GM21381 (cell line): ENCODE measurements around the gene SLC22A17.
"Not testable (repeated sequence)": the region's sequence is repeated elsewhere in the genome, so short reads cannot be mapped to it uniquely, and the experiment has no call there.

ENCODE experiments used
- ATAC-seq: cut with Tn5 transposase; IDR thresholded peaks from one replicate; pipeline ENCODE4 v1.9.1; 2021; ENCODE audit warnings: mild to moderate bottlenecking, moderate library complexity; ENCODE audit not compliant: unreplicated experiment

SLC22A17 gene

DNA sequence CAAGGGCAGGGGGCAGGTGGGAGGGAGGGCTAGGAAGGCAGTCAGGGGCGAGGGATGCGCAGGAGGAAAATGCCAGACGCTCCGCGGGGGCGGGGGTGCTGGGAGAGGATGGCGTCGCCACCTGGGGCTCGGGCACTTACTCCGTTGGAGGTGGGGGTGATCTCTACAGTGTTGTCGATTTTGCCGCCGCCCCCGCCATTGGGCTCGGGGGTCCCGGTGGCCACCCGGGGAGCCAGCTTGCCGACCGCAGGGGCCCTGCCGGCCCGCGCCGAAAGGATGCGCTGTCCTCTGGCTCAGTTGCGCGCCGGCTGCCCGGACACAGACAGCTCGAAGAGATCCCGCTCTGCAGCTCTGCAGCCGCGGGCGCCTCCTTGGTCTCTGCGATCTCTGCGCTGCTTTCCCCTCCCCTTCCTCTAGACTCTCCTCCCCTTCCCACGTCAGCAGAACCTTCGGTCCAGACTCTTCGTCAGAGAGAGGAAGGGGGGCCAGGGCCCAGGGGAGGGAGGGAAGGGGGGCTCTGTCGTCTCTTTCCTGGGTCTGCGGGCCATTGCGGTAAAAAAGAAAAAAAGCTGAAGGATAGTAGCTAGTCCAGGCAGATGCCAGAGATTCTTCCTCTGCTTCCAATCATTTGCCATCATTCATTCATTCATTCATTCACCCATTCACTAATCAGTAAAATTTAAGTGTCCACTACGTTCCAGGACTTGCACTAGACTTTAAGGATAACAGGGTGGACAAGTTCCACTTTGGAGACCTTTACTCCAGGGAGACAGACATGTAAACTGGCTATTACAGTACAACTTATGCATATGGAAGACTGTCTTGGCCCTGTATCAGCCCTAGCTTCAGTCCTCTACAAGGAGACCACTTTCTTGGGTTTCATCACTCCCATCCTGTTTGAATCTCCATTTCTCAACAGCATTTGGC lies at the start of gene SLC22A17:
SLC22A17 (minus strand) TSS at position 382 of the 927 bp plus-strand sequence.
- ATAC-seq, result no peak

DNA sequence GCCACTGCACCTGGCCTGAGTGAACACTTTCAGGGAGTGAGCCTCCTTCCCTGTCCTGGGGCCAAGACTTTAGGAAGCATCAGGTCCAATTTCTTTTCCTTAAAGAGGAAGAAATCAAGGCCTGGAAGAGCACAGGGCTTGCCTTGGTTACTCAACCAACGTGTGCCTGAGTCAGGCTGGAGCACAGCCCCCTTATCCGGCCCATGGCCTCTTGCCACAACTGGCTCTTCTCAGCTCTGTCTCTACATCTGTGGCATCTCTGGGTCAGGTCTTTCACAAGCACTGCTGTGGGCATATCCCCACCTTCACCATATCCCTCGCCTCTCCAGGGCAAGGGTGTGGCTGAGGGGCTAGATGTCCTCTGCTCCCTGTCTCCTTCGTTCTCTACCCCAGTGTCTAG lies 48.6 kb upstream of the SLC22A17 start:
- no peak for ATAC-seq

DNA sequence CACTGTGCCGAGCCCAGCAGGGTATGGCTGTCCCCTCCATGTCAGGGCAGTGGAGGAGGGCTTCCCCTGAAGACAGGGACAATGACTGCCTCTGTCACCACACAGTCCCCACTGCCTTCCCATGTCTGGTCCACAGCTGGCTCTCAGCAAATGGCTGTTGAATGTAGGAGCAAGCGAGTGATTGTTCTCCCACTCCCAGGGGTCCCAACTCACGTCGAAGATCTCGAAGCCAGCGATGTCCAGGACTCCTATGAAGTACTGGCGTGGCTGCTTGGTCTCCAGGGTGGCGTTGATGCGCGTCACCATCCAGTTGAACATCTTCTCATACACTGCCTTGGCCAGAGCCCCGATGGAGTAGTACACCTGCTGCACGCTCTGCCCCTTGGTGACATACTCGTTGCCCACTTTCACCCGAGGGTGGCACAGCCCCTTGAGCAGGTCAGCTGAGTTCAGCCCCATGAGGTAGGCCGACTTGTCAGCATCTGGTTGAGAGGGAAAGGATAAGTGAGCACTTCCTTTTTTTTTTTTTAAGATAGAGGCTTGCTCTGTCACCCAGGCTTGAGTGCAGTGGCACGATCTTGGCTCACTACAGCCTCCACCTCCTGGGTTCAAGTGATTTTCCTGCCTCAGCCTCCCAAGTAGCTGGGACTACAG lies 47.9 kb upstream of the SLC22A17 start:
- not testable (repeated sequence) for ATAC-seq

DNA sequence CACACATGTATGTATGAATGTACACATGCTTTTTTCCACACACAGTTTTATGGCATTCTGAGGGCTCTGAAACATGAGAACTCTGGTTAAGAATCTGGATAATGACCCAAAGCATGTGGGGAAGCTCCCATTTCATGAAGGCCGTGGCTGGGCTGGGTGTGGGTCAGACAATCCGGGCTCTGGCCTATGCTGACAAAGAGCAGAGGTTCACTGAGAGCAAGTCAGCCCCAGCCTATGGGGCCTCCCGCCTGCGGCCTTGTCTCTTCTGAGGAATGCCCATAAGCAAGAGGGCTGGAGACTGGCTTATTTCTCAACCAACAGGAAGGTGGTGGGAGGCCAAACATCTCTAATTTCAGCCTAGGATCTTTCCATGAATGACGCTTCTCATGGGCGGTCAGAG lies 46.9 kb upstream of the SLC22A17 start:
- no peak for ATAC-seq

DNA sequence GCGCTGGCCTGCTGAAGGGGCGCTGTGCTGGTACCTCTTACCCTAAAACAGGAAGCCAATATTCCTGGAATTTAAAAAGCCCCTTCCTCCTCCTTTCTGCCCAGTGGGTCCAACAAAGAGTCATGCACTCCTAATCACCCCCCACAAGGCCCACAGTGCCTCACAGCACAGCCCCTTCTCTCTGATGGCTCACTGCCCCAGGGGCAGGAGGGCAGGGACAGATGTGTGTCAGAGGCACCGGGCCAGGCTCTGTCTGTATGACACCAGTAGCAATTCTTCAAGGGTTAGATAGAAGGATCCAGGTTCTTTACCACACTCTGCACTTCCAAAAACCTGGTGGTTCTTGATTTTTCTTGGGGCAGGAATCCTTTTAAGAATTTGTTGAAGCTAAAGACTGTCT lies 46.4 kb upstream of the SLC22A17 start:
- ATAC-seq, result no peak

DNA sequence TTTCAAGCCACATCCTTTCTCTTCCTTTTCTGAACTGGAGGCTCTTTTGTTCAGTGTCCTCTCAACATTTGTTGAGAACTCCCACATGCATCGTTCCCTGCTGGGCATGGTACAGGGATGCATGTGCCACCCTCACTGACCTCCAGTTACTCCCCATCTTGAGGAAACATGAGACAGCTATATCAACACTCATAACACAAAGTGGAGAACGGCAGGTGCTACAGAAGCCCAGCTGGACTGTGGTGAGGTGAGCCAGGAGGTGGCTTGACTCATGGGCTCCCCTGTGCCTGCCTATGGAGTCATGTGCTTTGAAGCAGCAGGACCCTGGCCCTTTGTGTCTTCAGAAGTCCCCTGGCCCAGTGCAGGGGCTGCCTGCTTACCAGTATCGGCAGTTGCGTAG lies 45.7 kb upstream of the SLC22A17 start:
- ATAC-seq, result no peak

DNA sequence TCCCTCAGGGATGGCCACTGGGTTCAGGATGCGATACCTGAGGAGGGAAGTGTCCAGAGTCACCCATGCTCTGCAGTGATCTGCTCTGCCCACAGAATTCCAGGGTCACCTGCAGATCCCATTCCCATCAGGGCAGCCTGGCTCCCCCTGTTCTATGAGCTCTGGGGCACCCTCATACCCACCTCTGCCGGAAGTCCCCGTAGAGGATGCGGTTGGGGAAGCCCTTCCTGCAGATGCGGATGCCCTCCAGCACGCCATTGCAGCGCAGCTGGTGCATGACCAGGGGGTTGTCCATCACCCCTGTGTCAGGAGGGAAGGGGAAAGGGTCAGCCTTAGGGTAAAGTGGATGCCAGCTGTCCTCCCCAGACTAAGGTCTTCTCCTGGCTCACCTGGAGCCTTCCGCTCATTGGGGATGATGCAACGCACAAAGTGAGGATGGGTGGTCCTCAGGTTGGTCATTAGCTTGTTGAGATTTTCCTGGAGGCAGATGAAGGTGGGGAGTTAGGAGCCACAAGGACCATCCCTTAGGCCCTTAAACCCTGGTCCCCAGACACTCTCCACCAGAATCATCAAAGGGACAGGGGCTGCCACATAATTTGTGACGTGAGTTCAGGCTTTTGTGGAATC lies 44.2 kb upstream of the SLC22A17 start:
- ATAC-seq, result no peak

DNA sequence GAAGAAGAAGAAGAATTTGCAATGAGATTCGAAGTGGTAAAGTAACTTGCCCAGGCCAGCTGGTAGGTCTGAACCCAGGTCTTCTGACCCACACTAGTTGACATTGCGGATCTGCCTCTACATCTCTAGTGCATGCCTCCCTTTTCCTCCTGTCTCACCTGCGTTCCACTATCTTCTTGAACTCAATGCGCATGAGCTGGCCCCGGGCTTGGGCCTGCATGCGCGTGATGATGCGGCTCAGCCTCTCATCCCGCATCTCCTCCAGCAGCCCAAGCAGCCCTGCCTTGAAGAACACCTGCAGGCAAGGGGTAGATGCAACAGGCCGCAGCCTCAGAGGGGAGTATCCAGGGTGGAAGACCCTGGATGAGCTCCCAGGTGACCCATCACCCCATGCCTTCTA lies 43.4 kb upstream of the SLC22A17 start:
- ATAC-seq, result no peak

DNA sequence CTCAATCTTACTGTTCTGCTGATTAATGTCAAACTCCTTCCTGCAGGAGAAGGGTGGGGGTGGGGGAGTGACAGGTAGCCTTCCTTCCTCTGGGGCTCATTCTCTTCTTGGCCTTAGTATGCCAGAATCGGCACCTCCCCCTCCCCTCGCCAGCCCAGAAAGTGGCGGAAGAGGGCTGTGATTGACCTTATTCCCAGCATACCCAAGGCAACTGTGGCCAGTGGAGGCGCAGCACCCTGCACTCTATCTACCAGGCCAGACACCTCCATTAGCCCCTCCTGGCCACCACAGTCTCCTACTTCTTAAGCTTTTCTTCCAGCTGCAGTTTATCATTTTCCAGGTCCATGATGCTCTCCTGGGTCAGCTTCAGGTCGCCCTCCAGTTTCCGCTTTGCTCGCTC lies 39.9 kb upstream of the SLC22A17 start:
- ATAC-seq, result no peak

DNA sequence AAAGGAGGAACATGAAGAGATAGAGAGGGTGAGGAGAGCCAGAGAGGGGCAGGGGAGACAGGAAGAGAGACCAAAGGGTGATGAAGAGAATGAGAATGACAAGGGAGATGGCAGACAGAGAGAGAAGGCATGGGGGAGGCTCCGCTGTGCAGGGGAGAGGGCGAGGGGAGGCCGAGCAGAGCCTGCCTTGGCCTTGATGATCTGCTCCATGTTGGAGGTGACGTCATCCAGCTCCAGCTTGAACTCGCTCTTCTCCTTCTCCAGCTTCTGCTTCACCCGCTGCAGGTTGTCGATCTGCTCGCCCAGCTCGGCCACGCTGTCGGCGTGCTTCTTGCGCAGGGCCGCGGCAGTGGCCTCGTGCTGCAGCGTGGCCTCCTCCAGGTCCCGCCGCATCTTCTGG lies 37.2 kb upstream of the SLC22A17 start:
- ATAC-seq, result not testable (repeated sequence)

DNA sequence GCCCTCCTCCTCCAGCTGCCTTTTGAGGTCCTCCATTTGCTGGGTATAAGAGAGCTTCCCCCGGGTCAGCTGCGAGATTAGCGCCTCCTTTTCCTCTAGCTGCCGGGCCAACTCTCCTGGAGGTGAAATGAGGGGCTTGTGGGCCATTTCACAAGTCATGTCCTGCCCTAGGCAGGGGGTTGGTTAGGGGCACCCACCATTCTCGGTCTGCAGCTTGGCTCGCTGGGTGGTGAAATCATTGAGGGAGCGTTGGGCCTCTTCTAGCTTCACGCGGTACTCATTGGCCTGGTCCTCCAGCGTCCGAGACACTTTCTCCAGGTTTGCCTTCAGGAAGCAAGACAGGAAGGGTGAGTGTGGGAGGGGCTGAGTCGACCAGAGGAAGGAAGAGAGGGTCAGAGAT lies 36.7 kb upstream of the SLC22A17 start:
- ATAC-seq, result no peak

DNA sequence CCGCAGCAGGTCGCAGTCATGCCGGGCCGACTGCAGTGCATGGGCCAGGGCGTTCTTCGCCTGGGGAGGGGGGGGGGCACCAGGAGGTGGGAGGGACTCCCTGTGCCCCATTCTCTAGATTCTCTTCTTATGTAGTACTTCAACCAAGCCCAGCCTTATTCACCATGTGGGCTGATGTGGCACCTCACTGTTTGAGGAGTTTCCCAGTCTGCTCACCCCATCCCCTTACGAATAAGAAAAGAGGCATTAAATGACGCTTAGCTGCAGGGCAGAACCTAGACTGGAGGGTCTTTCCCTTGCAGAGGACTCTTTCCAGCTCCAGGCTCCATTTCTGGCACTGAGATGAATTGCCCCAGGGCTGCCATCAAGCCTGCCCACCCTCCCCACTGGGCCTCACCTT lies 36.3 kb upstream of the SLC22A17 start:
- no peak for ATAC-seq

DNA sequence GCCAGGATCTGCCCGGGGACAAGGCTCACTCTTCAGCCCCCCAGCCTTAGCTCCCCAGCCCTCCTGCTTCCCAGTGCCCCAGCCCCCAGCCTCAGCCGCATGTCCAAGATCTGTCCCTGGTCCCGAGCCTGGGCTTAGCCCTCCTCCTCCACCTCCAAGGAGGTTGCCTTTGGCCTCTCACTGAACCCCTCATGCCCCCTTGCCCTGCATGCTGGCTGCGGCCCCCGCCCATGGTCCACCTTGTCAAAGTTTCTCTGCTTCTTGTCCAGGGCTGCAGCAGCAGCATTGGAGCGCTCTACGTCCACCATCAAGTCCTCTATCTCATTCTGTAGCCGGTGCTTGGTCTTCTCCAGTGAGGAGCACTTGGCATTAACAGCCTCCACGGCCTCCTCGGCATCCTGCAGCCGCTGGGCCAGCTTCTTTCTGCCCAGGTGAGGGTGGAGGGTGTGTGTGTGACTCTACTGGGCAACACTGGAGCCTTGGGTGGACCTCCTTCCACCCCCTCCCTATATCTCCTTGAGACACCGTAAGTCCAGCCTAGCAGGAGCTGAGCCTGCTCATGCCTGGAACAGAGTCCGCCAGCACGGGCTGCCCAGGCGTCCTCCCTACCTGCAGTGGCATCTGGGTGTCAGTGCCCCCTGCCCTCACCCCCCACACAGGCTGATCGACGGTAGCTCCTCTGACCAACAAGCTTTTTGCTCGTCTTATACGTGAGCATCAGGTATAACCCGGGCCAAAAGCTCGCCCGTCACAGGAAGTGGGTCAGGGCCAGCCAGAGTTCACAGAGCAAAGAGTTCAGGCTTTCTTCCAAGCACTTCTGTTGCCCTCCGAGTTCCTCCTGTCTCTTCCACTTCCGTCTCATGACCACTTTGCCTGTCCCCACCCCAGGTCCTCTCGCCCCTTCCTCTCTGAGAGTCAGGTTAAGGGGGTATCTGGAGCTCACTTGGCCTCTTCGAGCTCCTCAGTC lies 35.5 kb upstream of the SLC22A17 start:
- ATAC-seq, result no peak

DNA sequence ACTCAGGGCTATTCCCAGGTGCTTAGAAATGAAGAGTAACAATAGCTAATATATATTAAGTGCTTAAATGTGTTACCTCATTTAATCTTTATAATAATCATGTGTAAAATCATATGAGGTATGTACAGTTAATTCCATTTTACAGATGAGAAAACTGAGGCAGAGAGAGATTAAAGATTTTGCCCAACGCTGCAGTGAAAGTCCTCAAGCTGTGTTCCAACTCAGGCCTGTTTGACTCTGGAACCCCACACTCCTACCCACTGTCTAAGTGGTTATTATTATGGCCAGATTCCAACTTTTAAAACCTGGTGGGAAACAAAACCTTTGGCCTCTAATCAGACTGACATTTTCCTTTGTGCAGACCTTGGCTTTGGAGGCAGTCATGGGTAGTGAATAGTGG lies 34.3 kb upstream of the SLC22A17 start:
- no peak for ATAC-seq

DNA sequence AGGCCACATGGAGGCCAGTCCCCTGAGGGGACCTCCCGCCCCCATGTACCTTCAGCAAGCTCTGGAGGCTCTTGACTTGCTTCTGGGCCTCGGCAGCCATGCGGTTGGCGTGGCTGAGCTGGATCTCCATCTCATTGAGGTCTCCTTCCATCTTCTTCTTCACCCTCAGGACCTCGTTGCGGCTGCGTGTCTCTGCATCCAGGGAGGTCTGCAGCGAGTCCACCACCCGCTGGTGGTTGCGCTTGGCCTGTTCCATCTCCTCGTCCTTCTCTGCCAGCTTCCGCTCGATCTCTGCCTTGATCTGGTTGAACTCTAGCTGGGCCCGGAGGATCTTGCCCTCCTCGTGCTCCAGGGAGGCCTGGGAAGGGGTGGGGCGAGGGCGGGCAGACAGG lies 33.6 kb upstream of the SLC22A17 start:
- ATAC-seq, result not testable (repeated sequence)

DNA sequence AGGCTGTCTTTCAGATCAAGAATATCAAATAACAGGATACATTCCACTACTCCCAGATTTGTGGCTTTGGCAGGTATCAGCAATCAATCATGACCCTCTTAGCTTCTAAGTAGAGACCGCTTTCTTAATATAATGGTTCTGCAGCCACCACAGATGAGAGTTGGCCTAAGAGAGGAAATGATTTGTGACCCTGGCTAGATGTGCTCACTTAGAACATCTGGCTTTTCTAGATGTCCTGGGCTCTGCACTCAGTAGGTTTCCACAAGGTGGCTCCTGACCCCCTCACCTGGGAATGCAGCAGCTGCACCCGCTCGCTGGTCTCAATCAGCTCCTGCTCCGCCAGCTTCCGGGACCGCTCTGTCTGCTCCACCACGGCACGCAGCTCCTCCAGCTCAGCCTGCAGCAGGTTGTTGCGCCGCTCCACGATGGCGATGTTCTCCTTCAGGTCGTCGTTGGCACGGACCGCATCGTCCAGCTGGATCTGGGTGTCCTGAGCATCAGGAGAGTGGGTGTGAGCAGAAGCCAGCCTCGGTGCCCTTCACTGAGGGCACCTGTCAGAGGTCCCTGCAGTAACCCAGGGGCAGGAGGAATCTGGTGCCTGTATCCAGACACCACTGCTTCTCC lies 33.1 kb upstream of the SLC22A17 start:
- ATAC-seq, result no peak

DNA sequence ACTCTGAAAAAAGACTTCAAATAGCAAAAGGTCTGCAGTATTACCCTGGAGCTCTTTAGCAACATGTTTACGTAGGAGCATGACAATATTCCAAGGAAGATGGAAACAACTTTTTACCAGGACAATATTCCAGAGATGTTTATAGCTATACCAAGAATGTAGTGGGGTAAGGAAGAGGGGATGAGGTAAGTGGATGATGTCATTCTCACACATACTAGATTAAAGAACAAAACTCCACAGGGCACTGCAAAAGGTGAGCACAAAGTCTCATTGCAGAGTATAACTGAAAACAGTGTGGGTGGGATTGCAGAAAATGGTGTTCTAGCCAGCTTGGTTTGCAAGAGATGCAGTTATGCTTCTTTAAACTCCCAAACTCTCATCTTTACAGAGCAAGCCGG lies 32.6 kb upstream of the SLC22A17 start:
- ATAC-seq, result no peak

DNA sequence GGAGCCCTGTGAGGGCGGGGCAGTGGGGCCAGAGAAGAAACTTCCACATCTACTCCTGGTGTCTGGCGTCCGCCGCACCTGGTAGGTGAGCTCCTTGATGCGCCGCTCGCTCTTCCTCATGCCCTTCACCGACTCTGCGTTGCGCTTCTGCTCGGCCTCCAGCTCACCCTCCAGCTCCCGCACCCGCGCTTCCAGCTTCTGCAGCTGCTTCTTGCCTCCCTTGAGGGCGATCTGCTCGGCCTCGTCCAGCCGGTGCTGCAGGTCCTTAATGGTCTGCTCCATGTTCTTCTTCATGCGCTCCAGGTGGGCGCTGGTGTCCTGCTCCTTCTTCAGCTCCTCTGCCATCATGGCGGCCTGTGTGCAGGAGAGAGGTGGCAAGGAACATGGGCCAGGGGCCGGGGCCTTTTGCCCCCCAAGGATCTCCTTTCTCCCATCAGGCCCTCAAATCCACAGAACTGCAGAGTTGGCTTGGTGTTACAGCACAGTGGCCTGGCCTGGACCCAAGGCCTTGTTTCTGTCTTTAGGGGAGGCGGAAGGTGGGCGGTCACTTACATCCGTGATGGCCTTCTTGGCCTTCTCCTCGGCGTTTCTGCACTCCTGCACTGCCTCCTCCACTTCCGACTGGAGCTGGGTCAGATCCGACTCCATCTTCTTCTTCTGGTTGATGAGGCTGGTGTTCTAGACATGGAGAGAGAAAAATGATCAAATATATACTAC lies 31.8 kb upstream of the SLC22A17 start:
- ATAC-seq, result no peak

DNA sequence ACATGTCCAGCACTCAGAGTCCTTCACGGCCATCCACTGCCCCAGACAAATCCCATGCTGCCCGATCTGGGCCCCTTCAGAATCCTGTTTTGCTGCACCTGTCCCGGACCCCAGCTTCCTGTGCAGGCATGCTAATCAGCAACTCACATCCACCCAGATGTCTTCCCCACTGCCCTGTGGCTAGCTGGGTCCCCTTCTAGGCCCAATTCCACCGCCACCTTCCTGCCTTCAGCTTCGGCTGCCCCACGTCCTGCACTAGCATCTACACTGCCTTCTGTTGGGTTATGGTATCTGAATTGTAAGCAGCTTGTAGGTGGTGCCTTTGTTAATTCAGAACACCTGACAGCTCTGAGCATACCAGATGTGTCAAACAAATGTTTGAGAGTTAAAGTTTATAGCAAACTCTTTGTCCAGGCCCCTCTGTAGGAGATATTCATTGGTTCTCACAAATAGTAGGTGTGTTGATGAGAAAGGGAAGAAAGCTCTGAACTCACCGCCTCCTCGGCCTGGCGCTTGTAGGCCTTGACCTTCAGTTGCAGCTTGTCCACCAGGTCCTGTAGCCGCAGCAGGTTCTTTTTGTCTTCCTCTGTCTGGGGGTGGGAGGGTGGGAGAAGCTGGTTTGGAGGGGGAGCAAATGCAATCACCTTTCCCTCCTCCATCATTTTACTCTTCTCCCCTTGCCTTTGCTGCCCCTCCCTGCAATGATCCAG lies 30.2 kb upstream of the SLC22A17 start:
- ATAC-seq, result no peak
